ENCODE measurements around the gene S100A11.

S100A11 gene

GRCh38 chr1:152042030-152042429, 5.2 kb upstream of the S100A11 start:
- H3K4me3 ChIP-seq (replicated peaks in 1 of 2; ENCODE audit: low read depth in 2 of 2, low read length in 2 of 2), result no peak overlapping the region
- DNase-seq (ENCODE audit: low read depth in 2 of 2), result no peak
- TF ChIP-seq CTCF (IDR thresholded peaks at IDR 0.05; ENCODE audit: low read depth, low read length), result no peak

- H3K4me3 ChIP-seq (replicated peaks in 1 of 2; ENCODE audit: low read depth in 2 of 2, low read length in 2 of 2), result no peak overlapping the region
- DNase-seq (ENCODE audit: low read depth in 2 of 2), result no peak
- TF ChIP-seq CTCF (IDR thresholded peaks at IDR 0.05; ENCODE audit: low read depth, low read length), result no peak
Observed at GRCh38 chr1:152039886-152040285, 3.1 kb upstream of the S100A11 start.

GRCh38 chr1:152039461-152039860, 2.7 kb upstream of the S100A11 start:
- DNase-seq (ENCODE audit: low read depth in 2 of 2), result no peak
- H3K4me3 ChIP-seq (replicated peaks in 1 of 2; ENCODE audit: low read depth in 2 of 2, low read length in 2 of 2), result no peak overlapping the region

GRCh38 chr1:152038871-152039270, 2.1 kb upstream of the S100A11 start:
- no peak overlapping the region for H3K4me3 ChIP-seq (replicated peaks in 1 of 2; ENCODE audit: low read depth in 2 of 2, low read length in 2 of 2)
- TF ChIP-seq CTCF (IDR thresholded peaks at IDR 0.05; ENCODE audit: low read depth, low read length), result no peak
- no peak for DNase-seq (ENCODE audit: low read depth in 2 of 2)

More at GRCh38 chr1:152039461-152039860, 2.7 kb upstream of the S100A11 start:
- TF ChIP-seq CTCF (IDR thresholded peaks at IDR 0.05; ENCODE audit: low read depth, low read length), result no peak

GRCh38 chr1:152035539-152036266, 1.1 kb downstream of the S100A11 start:
- DNase-seq (ENCODE audit: low read depth in 2 of 2), result peak; percentile 41 to 47
- no peak for TF ChIP-seq CTCF (IDR thresholded peaks at IDR 0.05; ENCODE audit: low read depth, low read length)
- H3K4me3 ChIP-seq (replicated peaks in 1 of 2; ENCODE audit: low read depth in 2 of 2, low read length in 2 of 2), result peak overlapping the region; percentile 83 to 84

GRCh38 chr1:152034654-152035538, 1.9 kb downstream of the S100A11 start:
- DNase-seq (ENCODE audit: low read depth in 2 of 2), result peak; percentile 74 to 89
- peak overlapping the region; percentile 83 to 84 for H3K4me3 ChIP-seq (replicated peaks in 1 of 2; ENCODE audit: low read depth in 2 of 2, low read length in 2 of 2)
- peak; percentile 87 for TF ChIP-seq CTCF (IDR thresholded peaks at IDR 0.05; ENCODE audit: low read depth, low read length)

All from cardiac fibroblast (primary cell).